NK-92 treated with Interleukin-12 subunit alpha and Interleukin-12 subunit beta, amount 100 ng/mL, for 24 hours (cell line): ENCODE results near the gene CCDC18.
A peak's percentile ranks its signal among the peaks of the same experiment; 100 is the strongest.
"Not testable (repeated sequence)": the region's sequence is repeated elsewhere in the genome, so short reads cannot be mapped to it uniquely, and the experiment has no call there.

Experiments used
- DNase-seq: peaks from one replicate; lab custom pipeline; 2025; lab: John Stamatoyannopoulos, UW

CCDC18 gene

GRCh38 chr1:93171549-93172034, 8.9 kb upstream of the CCDC18 start:
- no peak for DNase-seq

GRCh38 chr1:93172778-93173177, 7.7 kb upstream of the CCDC18 start:
- no peak for DNase-seq

GRCh38 chr1:93174638-93175037, 5.9 kb upstream of the CCDC18 start:
- not testable (repeated sequence) for DNase-seq

DNA sequence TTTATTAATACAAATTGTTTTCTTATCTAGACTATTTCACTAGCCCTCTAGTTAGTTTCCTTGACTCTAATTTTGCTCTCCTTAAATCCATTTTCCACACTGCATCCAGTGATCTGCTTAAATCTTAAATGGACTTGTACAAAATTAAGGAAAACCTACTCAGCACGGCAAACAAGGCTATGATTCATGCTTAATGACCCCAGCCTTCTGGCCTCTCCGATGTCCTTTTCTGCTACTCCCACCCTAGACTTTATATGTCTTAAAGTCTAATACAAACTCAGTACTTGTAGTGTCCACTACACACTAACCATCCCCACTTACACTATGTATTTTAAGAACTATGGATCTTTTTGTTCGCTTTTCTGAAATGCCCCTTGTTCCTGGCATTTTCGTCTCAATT, 2.5 kb upstream of the CCDC18 start:
- no peak for DNase-seq

GRCh38 chr1:93178418-93178817, 2.1 kb upstream of the CCDC18 start:
- no peak for DNase-seq

GRCh38 chr1:93179886-93180722, 420 bp upstream of the CCDC18 start, which contains the start of gene TMED5:
TMED5 (minus strand) TSS chr1:93180413; CDS start chr1:93180242, 171 bp downstream.
- DNase-seq, result peak; percentile 97

- DNase-seq, result no peak
These were observed 6.1 kb downstream of the CCDC18 start for GRCh38 chr1:93186667-93187066.

- DNase-seq, result no peak
These were observed 9.9 kb downstream of the CCDC18 start for GRCh38 chr1:93190432-93190831.

GRCh38 chr1:93194231-93194990, 13.9 kb downstream of the CCDC18 start:
- no peak for DNase-seq

- no peak for DNase-seq
These were observed 16.1 kb downstream of the CCDC18 start for GRCh38 chr1:93196591-93196990.

DNA sequence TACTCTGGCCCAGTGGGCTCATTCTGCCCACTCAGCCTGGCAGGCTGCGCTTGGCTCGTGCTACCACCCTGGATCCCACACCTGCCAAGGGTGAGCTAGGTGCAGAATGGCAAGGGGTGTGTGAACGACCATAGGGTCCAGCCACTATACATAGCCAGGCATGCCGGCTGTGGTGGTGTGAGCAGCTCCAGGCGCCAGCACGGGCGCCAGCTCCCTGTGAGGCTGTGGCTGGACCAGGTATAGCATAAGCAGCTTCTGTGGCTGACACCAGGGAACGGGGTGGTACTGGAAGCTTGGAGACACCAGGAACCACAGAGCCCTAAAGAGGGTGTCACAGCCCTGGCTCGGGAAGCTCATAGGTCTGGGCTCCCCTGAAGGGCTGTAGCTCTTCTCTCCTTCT, 18.6 kb downstream of the CCDC18 start:
- no peak for DNase-seq

GRCh38 chr1:93200086-93200620, 19.6 kb downstream of the CCDC18 start:
- DNase-seq, result no peak

GRCh38 chr1:93200714-93201113, 20.2 kb downstream of the CCDC18 start:
- no peak for DNase-seq

DNA sequence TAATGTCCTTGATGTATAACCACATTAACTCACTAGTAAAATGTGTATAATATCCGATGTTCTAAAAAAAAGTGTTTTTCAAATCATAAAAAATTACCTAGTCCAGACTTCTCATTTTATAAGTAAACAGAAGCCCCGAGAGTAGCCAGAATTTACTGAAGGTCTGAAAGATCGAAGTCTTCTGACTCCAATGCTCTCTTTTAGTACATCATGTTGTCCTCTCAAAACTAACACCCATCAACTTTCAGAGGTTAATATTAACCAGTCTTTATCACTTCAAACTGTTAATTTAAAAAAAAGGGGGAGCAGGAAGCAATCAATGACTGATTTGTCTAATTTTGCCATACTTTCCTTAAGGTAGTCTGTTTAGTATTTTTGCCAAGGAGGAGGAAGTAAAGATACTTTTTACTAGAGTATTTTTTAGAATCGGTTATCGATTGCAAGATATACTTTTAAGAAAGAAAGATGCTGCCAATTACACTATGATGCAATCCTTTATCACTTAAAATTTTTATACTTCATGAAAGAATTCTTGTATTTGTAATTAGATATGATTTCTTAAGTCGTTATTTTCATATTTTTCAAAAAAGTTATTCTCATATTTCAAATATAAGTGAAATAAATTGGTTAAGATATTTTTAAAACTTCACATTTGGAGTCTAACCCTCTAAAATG, 25.5 kb downstream of the CCDC18 start:
- DNase-seq, result no peak

DNA sequence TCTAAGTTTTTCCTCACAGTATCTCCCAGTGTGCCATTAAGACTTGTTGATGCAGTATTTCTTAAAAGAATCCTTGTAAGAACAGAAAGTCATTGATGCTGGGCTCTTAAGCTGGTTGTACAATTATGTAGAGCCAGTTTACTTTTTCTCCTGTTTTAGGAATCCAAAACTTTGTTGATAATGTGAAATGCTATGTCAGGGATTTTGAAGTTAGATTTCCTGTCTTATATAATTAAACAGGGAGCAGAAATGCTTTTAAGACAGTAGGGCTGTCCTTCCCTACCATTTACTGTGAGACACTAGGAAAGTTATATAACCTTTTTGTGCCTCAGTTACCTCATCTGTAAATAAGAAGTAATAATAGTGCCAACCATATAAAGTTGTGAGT, 26.0 kb downstream of the CCDC18 start:
- DNase-seq, result no peak

GRCh38 chr1:93207211-93207610, 26.7 kb downstream of the CCDC18 start:
- DNase-seq, result no peak

DNA sequence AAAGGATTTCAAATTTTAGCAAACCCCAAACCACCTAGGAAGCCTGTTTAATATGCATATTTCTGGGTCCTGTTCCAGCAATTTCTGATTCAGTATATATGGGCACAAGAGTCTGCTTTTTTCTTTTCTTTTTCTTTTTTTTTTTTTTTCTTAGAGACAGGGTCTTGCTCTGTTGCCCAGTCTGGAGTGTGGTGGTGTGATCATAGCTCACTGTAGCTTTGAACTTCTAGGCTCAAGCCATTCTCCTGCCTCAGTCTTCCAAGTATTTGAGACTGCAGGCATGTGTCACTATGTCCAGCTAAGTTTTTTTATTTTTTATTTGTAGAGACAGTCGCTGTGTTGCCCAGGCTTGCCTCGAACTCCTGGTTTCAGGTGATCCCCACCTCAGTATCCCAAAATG, 34.8 kb downstream of the CCDC18 start:
- DNase-seq, result no peak

DNA sequence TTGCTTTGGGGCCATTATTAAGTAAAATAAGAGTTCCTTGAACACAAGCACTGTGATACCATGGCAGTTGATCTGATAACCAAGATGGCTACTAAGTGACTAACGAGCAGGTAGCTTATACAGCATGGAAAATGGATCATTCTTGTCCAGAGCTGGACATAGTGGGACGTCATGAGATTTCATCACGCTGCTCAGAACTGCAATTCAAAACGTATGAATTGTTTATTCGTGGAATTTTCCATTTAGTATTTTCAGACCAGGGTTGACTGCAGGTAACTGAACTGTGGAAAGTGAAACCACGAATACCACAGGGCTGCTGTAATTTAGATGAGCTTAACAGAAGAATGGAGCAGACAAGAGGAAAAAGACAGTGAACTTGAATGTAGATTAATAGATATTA, 38.9 kb downstream of the CCDC18 start:
- no peak for DNase-seq

DNA sequence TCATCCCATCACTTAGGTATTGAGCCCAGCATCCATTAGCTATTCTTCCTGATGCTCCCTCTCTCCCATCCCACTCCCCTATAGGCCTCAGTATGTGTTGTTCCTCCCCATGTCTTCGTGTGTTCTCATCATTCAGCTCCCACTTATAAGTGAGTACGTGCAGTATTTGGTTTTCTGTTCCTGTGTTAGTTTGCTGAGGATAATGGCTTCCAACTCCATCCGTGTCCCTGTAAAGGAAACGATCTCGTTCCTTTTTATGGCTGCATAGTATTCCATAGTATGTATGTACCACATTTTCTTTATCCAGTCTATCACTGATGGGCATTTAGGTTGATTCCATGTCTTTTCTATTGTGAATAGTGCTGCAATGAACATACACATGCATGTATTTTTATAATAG, 40.2 kb downstream of the CCDC18 start:
- DNase-seq, result not testable (repeated sequence)

DNA sequence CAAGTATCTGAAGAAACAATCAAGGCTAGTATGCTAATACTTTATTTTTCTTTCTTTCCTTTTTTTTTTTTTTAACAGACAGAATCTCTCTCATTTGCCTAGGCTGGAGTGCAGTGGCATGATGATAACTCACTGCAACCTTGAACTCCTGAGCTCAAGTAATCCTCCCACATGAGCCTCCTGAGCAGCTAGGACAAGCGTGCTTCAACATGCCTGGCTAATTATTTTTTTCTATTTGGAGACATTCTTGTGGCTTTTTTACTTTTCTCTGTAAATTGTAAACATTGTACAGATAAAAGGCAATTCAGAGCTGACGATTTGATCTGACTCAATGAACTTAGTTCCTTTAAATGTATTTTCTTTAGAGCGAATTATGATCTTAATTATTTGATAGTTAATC, 41.4 kb downstream of the CCDC18 start:
- no peak for DNase-seq

DNA sequence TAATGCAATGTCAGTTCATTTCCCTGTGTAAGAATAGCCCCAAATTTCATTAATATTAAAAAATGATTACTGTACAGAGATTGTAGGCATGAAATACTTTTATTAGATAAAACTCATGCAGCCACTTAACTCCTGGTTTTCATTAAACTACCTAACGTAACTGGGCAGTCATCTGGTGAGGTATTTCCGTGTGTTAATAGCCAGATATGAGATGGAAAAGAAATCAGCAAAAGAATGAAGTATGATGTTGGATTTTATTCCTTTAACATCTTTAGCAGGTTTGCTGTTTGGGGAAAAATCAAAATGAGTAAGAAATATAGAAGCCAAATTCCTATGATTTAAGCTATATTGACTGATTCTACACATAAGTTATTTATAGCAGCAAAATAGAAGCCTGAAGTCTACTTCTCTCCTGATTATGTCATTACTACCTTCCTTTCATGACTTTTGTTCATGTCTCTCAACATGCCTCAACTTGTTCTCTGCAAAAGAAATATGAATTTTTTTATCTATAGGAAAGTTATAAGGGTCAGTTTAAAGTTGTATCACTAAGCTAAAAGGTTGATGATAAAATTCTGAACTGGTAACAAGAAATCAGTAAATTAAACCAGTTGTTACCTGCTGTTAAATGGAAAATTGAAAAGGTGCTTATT, 42.6 kb downstream of the CCDC18 start:
- no peak for DNase-seq

GRCh38 chr1:93235261-93235660, 54.7 kb downstream of the CCDC18 start:
- no peak for DNase-seq
